SK-N-SH (cell line): ENCODE results near the gene KCNC2. TPM values are rescaled to one million over a fixed set of nuclear protein-coding genes. Genes with fewer than 3 reads are reported as not detected.

Experiments used
- CTCF ChIA-PET: fragments of 300-600, 350-600 bp; formaldehyde crosslinking; extraction: SDS; loops from one replicate; lab custom pipeline; 2021; lab: Yijun Ruan, JAX
- POLR2A ChIA-PET: fragments of 350-600 bp; sonication (Branson Sonifier 250); formaldehyde crosslinking; extraction: SDS; loops from one replicate; lab custom pipeline; 2020; ENCODE audit warnings: antibody characterized with exemption, inconsistent platforms; lab: Yijun Ruan, JAX
- DNase-seq: peaks from one replicate; pipeline ENCODE4 v3.0.0; 2012
- H2AFZ ChIP-seq: fragments of 200-600 bp; sonication (generic); 2 replicates; pipeline ENCODE4 v1.8.1; 2016; ENCODE audit warnings: antibody characterized with exemption, mild to moderate bottlenecking, low read depth
- H3F3A ChIP-seq: fragments of 200-600 bp; sonication (generic); replicated peaks from 2 replicates; pipeline ENCODE3; 2016; ENCODE audit warnings: antibody characterized with exemption, mild to moderate bottlenecking; ENCODE audit not compliant: insufficient read depth
- H3K27ac ChIP-seq, 2 experiments: fragments of 200-500 bp in 1 of 2; fragments of 200-600 bp in 1 of 2; sonication (Bioruptor generic) in 1 of 2; sonication (generic), shearing (Covaris generic) in 1 of 2; 2 replicates each; pipeline versions ENCODE4 v1.5.1 to v1.6.1; 2014 to 2016; ENCODE audit warnings: low read depth in 2 of 2, inconsistent platforms in 1 of 2, low read length in 1 of 2, mild to moderate bottlenecking in 1 of 2, mixed read lengths in 1 of 2
- H3K27me3 ChIP-seq: fragments of 200-600 bp; sonication (generic), shearing (Covaris generic); 2 replicates; pipeline ENCODE4 v1.6.1; 2016; ENCODE audit warnings: mixed run types; ENCODE audit not compliant: insufficient read depth
- H3K36me3 ChIP-seq, 2 experiments: fragments of 200-500 bp in 1 of 2; fragments of 200-600 bp in 1 of 2; sonication (Bioruptor generic) in 1 of 2; sonication (generic) in 1 of 2; replicated peaks in 1 of 2; 2 replicates each; pipeline versions ENCODE3 to v1.5.1; 2014 to 2016; ENCODE audit warnings: low read length in 1 of 2, mild to moderate bottlenecking in 1 of 2; ENCODE audit not compliant: insufficient read depth in 2 of 2, control insufficient read depth in 1 of 2
- H3K4me1 ChIP-seq, 2 experiments: fragments of 200-500 bp in 1 of 2; fragments of 200-600 bp in 1 of 2; sonication (Bioruptor generic) in 1 of 2; sonication (generic), shearing (Covaris generic) in 1 of 2; 2 replicates each; pipeline versions ENCODE4 v1.5.1 to v1.6.1; 2014 to 2016; ENCODE audit warnings: low read depth in 1 of 2, low read length in 1 of 2, mixed run types in 1 of 2; ENCODE audit not compliant: insufficient read depth in 2 of 2, control insufficient read depth in 1 of 2
- H3K4me2 ChIP-seq: fragments of 200-600 bp; sonication (generic), shearing (Covaris generic); 2 replicates; pipeline ENCODE4 v1.6.1; 2017; ENCODE audit warnings: mixed run types
- H3K4me3 ChIP-seq, 2 experiments: fragments of 200-500 bp in 1 of 2; fragments of 200-600 bp in 1 of 2; sonication (Bioruptor generic) in 1 of 2; sonication (generic), shearing (Covaris generic) in 1 of 2; 2 replicates each; pipeline versions ENCODE4 v1.5.1 to v1.8.1; 2014 to 2016; ENCODE audit warnings: low read depth in 2 of 2, inconsistent platforms in 1 of 2, low read length in 1 of 2, mild to moderate bottlenecking in 1 of 2, mixed read lengths in 1 of 2, moderate library complexity in 1 of 2
- H3K79me2 ChIP-seq: fragments of 200-600 bp; sonication (generic); 2 replicates; pipeline ENCODE4 v1.8.1; 2017; ENCODE audit warnings: mild to moderate bottlenecking; ENCODE audit not compliant: insufficient read depth
- H3K9ac ChIP-seq: fragments of 200-600 bp; sonication (generic); 2 replicates; pipeline ENCODE4 v1.6.1; 2017; ENCODE audit warnings: mixed run types
- H3K9me2 ChIP-seq: fragments of 200-600 bp; sonication (generic); 2 replicates; pipeline ENCODE4 v1.6.1; 2017; ENCODE audit warnings: mixed run types
- H3K9me3 ChIP-seq: fragments of 200-600 bp; sonication (generic); 2 replicates; pipeline ENCODE4 v1.6.1; 2017; ENCODE audit warnings: mixed run types, mild to moderate bottlenecking, moderate library complexity
- H4K20me1 ChIP-seq: fragments of 200-600 bp; sonication (generic); 2 replicates; pipeline ENCODE4 v1.6.1; 2017; ENCODE audit warnings: mild to moderate bottlenecking, mixed run types; ENCODE audit not compliant: insufficient read depth
- CHD2 ChIP-seq: fragments of 150-350 bp; IDR thresholded peaks from 2 replicates; pipeline ENCODE4 v1.6.1; 2018; ENCODE audit warnings: low read length; ENCODE audit not compliant: partially characterized antibody
- ELF1 ChIP-seq: IDR thresholded peaks from 2 replicates; pipeline ENCODE4 v1.4.0; 2012
- EP300 ChIP-seq, 2 experiments: IDR thresholded peaks; 2 replicates each; pipeline versions ENCODE4 v1.4.0 to v1.6.1; 2012; ENCODE audit warnings: borderline replicate concordance in 1 of 2, low read depth in 1 of 2, low read length in 1 of 2
- FOSL2 ChIP-seq: IDR thresholded peaks from 2 replicates; pipeline ENCODE4 v1.4.0; 2012; ENCODE audit warnings: low read depth, mild to moderate bottlenecking, moderate library complexity, borderline replicate concordance
- FOXJ3 ChIP-seq: sonication (generic); formaldehyde crosslinking; IDR thresholded peaks from 2 replicates; pipeline ENCODE4 v1.5.1; 2020; ENCODE audit warnings: mild to moderate bottlenecking, missing genetic modification reagents
- FOXM1 ChIP-seq: IDR thresholded peaks from 2 replicates; pipeline ENCODE4 v1.4.0; 2012; ENCODE audit warnings: low read depth, mild to moderate bottlenecking
- GABPA ChIP-seq: IDR thresholded peaks from 2 replicates; pipeline ENCODE4 v1.4.0; 2012; ENCODE audit warnings: low read depth, mild to moderate bottlenecking
- GATA2 ChIP-seq: sonication (generic); formaldehyde crosslinking; IDR thresholded peaks from 2 replicates; pipeline ENCODE4 v1.5.0; 2020; ENCODE audit warnings: mild to moderate bottlenecking, missing genetic modification reagents
- JUND ChIP-seq: IDR thresholded peaks from 2 replicates; pipeline ENCODE4 v1.4.0; 2012
- MEF2A ChIP-seq: IDR thresholded peaks from 2 replicates; pipeline ENCODE4 v1.4.0; 2012; ENCODE audit warnings: low read depth, borderline replicate concordance
- NFIC ChIP-seq: IDR thresholded peaks from 2 replicates; pipeline ENCODE4 v1.4.0; 2012; ENCODE audit warnings: borderline replicate concordance
- PBX3 ChIP-seq: IDR thresholded peaks from 2 replicates; pipeline ENCODE4; 2012
- RAD21 ChIP-seq: IDR thresholded peaks from 2 replicates; pipeline ENCODE4 v1.6.1; 2012; ENCODE audit warnings: mild to moderate bottlenecking, low read length
- TAF1 ChIP-seq: IDR thresholded peaks from 2 replicates; pipeline ENCODE4 v1.6.1; 2012; ENCODE audit warnings: low read depth, mild to moderate bottlenecking, low read length, moderate library complexity, borderline replicate concordance
- TCF12 ChIP-seq: IDR thresholded peaks from 2 replicates; pipeline ENCODE4 v1.4.0; 2012
- USF1 ChIP-seq: IDR thresholded peaks from 2 replicates; pipeline ENCODE4 v1.4.0; 2012; ENCODE audit warnings: low read depth, borderline replicate concordance
- YY1 ChIP-seq: IDR thresholded peaks from 2 replicates; pipeline ENCODE4 v1.4.0; 2012; ENCODE audit warnings: low read depth, mild to moderate bottlenecking
- WGBS: methylation state at CpG from one replicate; pipeline ENCODE4 v1.1.6; 2017; ENCODE audit warnings: low lambda C conversion rate; 5-methylcytosine and 5-hydroxymethylcytosine counted together
- polyA plus RNA-seq, 3 experiments: library from polyadenylated mRNA; depleted of rRNA; stranded (reverse); fragments of >200 nt; gene quantifications; 2 replicates each; pipeline ENCODE4 v1.2.3, GENCODE V29; 2012
- TF ChIP-seq, protein P1 (sequence below): fragments of 150-350 bp; IDR thresholded peaks from 2 replicates; pipeline ENCODE4 v1.6.1; 2017; ENCODE audit warnings: antibody characterized with exemption, low read length, low read depth, borderline replicate concordance
- TF ChIP-seq, protein P2 (sequence below): fragments of 150-350 bp; IDR thresholded peaks from 2 replicates; pipeline ENCODE4 v1.6.1; 2016; ENCODE audit warnings: mild to moderate bottlenecking, low read depth, low read length

KCNC2 gene
- polyA plus RNA-seq, 1 of the 3 experiments (the other 2 are of a cell fraction): not detected

GRCh38 chr12:75086091-75087038, 123.3 kb downstream of the KCNC2 start:
- DNase-seq: no peak
- H3K4me3 ChIP-seq: no peak overlapping the region
- peak overlapping the region in 1 of 2 experiments; percentile 22; a peak in 1 of 4 replicates for H3K27ac ChIP-seq
- no peak overlapping the region for H2AFZ ChIP-seq
- CTCF ChIA-PET: no interaction called here
- whole genome bisulfite sequencing: 12% methylated on average over 2 of the region's 2 CpGs
- H3K9me3 ChIP-seq: no peaks in the 10 kb centered on the region
- POLR2A ChIA-PET: no interaction called here
- no peaks in the 10 kb centered on the region; the same call in 1 of the 2 replicates for H3K9me2 ChIP-seq
- H3K4me2 ChIP-seq: no peak overlapping the region
- H4K20me1 ChIP-seq: no peaks in the 10 kb centered on the region
- no peaks in the 10 kb centered on the region for H3K36me3 ChIP-seq
- H3F3A ChIP-seq: peaks cover 5% of the 10 kb centered on the region
- TF ChIP-seq TCF12 (peak; percentile 55), NFIC (peak; percentile 19; the same call in 1 of the 2 replicates), MEF2A (peak; percentile 19; the same call in 1 of the 2 replicates)
- TF ChIP-seq, protein P1, sequence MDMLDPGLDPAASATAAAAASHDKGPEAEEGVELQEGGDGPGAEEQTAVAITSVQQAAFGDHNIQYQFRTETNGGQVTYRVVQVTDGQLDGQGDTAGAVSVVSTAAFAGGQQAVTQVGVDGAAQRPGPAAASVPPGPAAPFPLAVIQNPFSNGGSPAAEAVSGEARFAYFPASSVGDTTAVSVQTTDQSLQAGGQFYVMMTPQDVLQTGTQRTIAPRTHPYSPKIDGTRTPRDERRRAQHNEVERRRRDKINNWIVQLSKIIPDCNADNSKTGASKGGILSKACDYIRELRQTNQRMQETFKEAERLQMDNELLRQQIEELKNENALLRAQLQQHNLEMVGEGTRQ: no peak
- TF ChIP-seq, all 33 proteins: peak for 3
- Histone ChIP-seq H3K9ac (no peak overlapping the region), H3K4me1 (no peaks in the 10 kb centered on the region; a peak in 1 of 4 replicates), H3K27me3 (no peaks in the 10 kb centered on the region), H3K79me2 (no peaks in the 10 kb centered on the region)

- H3K4me1 ChIP-seq: no peaks in the 10 kb centered on the region
- H3K9ac ChIP-seq: no peak overlapping the region
- no peak overlapping the region for H3K4me2 ChIP-seq
- no peak overlapping the region for H2AFZ ChIP-seq
- 3% methylated on average over 2 of the region's 2 CpGs for WGBS
- POLR2A ChIA-PET: no interaction called here
- no peak overlapping the region for H3K4me3 ChIP-seq
- no peaks in the 10 kb centered on the region; the same call in 1 of the 2 replicates for H3K9me2 ChIP-seq
- no peaks in the 10 kb centered on the region for H4K20me1 ChIP-seq
- TF ChIP-seq GABPA (no peak), CHD2 (no peak), USF1 (no peak), GATA2 (no peak), TAF1 (no peak), FOXJ3 (CRISPR knock-in tag) (no peak), JUND (no peak), FOXM1 (no peak), EP300 (IDR thresholded peaks at IDR 0.05; ENCODE audit: borderline replicate concordance in 1 of 2, low read depth in 1 of 2, low read length in 1 of 2) (no peak), ELF1 (no peak), RAD21 (no peak), FOSL2 (no peak), PBX3 (no peak), YY1 (no peak)
- TF ChIP-seq, protein P2, sequence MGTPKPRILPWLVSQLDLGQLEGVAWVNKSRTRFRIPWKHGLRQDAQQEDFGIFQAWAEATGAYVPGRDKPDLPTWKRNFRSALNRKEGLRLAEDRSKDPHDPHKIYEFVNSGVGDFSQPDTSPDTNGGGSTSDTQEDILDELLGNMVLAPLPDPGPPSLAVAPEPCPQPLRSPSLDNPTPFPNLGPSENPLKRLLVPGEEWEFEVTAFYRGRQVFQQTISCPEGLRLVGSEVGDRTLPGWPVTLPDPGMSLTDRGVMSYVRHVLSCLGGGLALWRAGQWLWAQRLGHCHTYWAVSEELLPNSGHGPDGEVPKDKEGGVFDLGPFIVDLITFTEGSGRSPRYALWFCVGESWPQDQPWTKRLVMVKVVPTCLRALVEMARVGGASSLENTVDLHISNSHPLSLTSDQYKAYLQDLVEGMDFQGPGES: no peak
- TF ChIP-seq, protein P1: no peak
- H3K27ac ChIP-seq: no peak overlapping the region
- H3K79me2 ChIP-seq: no peaks in the 10 kb centered on the region
- CTCF ChIA-PET: interaction anchor here (0.7 kb wide), 1 partner anchor 17 kb away, joined by 3 read pairs; no protein-coding TSS in a partner anchor
- H3K36me3 ChIP-seq: no peaks in the 10 kb centered on the region
- no peaks in the 10 kb centered on the region for H3K9me3 ChIP-seq
- H3F3A ChIP-seq: peaks cover 5% of the 10 kb centered on the region
- DNase-seq: no peak
- H3K27me3 ChIP-seq: no peaks in the 10 kb centered on the region
These were observed 128.3 kb downstream of the KCNC2 start for GRCh38 chr12:75081305-75081704.
